Activated CD4-positive, CD25-positive, alpha-beta regulatory T cell treated with anti-CD3 and anti-CD28 coated beads, Interleukin-2, amount 50 U/mL, for 16 hours (primary cell): ENCODE results near the gene MAPKBP1.
"Not testable (repeated sequence)": the region's sequence is repeated elsewhere in the genome, so short reads cannot be mapped to it uniquely, and the experiment has no call there.

Experiments used
- DNase-seq: peaks from one replicate; pipeline ENCODE4 v3.0.0-alpha.2; 2020; ENCODE audit warnings: low read depth, low spot score

Gene MAPKBP1, protein sequence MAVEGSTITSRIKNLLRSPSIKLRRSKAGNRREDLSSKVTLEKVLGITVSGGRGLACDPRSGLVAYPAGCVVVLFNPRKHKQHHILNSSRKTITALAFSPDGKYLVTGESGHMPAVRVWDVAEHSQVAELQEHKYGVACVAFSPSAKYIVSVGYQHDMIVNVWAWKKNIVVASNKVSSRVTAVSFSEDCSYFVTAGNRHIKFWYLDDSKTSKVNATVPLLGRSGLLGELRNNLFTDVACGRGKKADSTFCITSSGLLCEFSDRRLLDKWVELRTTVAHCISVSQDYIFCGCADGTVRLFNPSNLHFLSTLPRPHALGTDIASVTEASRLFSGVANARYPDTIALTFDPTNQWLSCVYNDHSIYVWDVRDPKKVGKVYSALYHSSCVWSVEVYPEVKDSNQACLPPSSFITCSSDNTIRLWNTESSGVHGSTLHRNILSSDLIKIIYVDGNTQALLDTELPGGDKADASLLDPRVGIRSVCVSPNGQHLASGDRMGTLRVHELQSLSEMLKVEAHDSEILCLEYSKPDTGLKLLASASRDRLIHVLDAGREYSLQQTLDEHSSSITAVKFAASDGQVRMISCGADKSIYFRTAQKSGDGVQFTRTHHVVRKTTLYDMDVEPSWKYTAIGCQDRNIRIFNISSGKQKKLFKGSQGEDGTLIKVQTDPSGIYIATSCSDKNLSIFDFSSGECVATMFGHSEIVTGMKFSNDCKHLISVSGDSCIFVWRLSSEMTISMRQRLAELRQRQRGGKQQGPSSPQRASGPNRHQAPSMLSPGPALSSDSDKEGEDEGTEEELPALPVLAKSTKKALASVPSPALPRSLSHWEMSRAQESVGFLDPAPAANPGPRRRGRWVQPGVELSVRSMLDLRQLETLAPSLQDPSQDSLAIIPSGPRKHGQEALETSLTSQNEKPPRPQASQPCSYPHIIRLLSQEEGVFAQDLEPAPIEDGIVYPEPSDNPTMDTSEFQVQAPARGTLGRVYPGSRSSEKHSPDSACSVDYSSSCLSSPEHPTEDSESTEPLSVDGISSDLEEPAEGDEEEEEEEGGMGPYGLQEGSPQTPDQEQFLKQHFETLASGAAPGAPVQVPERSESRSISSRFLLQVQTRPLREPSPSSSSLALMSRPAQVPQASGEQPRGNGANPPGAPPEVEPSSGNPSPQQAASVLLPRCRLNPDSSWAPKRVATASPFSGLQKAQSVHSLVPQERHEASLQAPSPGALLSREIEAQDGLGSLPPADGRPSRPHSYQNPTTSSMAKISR (N-terminal part only)

DNA sequence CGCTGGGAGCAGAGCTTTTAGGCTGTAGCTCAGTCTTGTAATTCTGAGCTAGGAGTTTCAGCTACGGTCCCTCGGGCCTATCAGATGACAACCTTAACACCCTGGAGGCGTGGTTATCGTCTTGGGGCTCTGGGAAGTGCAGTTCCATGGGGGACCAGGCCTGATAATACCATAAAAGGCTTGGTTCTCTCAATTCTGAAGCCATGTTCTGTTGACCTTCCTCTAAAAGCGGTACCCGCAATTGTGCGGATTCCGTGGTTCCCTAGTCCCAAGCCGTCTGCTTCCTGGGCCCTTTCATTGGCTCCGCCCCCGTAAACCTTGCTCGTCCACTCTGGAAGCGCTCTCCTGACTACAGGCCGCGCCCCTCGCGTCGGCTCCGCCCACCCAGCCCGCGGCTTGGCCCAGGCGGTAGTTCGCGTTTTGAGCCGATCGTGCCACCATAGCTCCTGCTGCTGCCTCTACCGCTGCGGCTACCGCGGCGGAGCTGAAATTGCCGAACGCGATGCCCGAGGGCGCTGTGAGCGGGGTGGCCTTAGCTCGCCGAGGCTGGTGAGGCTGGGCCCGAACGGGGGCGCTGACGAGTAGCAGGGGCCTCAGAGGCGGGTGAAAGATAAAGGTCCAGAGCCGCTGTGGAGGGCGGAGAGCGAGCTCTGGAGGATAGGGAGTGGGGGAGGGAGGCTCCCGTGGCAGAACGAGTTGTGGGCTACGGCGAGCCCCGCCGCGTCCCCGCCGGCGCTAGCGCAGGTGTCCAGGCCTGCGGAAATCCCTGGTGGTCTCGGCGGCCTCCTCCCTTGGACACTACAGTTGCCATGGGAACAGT lies at the start of gene MAPKBP1:
Gene MAPKBP1, plus strand, starts transcription at position 423 of the 820 bp plus-strand sequence. CDS start 792 bp downstream, outside the sequence.
- peak; percentile 92 for DNase-seq

DNA sequence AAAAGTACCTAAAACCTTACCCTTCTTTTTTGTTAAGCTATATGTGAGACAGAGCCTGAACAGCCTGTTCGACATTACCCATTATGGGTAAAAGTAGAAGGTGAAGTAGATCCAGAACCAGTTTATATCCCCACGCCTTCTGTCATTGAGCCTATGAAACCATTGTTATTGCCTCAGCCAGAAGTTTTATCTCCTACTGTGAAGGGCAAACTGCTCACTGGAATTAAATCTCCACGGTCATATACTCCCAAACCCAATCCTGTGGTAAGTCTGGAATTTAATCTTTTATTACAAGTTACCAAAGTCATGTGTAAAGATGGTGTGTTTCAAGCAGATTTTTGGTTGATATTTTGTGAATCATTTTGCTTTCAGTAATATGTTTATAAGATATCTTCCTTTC lies 47.1 kb upstream of the MAPKBP1 start:
- DNase-seq: no peak

DNA sequence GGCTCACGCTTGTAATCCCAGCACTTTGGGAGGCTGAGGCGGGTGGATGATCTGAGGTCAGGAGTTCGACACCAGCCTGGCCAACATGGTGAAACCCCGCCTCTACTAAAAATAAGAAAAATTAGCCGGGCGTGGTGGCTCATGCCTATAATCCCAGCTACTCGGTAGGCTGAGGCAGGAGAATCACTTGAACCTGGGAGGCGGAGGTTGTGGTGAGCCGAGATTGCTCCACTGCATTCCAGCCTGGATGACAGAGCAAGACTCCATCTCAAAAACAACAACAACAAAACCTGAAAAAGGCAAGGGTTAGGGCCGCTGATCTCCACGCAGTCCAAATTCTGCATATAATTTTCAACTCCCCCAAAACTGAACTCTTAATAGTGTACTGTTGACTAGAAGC lies 46.2 kb upstream of the MAPKBP1 start:
- DNase-seq: not testable (repeated sequence)

DNA sequence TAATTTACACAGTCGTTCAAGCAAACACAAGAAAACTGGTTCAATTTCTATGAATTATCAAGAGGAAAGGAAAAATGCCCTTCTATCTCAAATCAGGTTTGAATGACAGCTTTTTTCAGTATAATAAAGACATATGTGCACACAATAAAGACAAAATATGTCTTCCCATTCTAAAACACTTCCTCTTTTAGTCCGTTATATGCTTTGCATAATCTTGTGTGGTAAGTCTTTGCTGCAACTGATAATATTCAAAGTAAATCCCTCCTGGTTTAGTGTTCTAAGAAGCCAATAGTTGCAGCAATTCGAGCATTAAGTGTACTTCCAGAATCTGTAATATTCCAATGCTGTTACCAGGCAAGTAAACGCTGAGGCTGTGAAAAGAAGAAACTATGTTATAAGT lies 43.7 kb upstream of the MAPKBP1 start:
- DNase-seq: no peak

DNA sequence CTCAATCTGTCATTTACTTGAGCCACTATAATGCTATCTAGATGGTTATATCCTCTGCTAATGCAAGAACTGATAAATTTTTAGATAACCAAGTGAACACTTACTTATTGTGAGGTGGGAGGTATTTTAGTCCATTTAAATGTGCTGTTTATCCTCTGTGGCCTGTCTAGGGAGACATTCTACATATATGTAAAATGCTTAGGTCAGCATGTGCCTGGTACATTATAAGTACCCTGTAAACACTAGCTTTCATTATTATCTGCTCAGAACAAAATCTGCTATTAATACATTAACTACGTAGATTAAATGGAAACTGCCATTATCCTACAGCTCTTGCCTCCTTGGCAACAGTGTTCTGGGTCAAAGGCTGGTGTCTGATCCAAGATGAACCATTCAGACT lies 41.8 kb upstream of the MAPKBP1 start:
- DNase-seq: no peak

DNA sequence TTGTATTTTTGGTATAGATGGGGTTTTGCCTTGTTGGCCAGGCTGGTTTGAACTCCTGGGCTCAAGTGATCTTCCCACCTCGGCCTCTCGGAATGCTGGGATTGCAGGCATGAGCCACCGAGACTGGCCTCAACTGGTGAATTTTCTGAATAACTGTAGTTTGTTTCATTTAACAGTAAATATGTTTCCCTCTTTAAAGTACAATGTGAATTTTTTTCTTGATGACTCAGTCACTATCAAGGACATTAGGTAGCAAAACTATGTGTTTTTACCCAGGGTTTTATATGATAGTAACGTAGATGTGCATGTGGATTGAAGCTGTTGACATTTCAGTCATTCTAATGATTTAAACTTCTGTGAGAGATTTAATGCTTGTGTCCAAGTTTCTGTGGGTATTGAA lies 40.2 kb upstream of the MAPKBP1 start:
- DNase-seq: no peak

DNA sequence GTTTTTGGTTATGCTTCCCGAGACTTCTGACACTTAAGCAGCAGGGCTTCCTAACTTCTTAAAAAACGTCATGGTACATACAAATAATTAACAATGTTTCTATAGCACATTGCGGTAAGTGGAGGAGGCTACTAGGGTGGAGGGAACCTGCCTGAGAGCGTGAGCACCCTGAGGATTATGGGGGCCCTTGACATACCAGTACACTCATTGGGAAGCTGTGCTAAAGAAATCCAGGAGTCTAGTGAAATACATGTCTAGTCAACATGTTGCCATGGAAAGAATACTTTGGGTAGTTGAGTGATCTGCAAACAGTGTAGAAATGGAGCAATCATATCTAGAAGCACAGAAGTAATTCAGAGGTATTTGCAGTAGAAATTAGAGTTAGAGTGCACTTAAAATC lies 39.2 kb upstream of the MAPKBP1 start:
- no peak for DNase-seq

DNA sequence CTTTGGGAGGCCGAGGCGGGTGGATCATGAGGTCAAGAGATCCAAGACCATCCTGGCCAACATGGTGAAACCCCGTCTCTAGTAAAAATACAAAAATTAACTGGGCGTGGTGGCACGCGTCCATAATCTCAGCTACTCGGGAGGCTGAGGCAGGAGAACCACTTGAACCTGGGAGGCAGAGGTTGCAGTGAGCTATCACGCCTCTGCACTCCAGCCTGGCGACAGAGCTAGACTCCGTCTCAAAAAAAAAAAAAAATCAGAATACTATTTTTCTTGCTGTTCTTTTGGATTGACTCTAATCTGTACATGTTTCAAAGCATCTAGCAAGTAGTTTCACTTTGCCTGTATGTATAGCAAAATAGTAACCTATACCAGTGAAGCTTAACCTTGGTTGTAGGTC lies 38.8 kb upstream of the MAPKBP1 start:
- DNase-seq: not testable (repeated sequence)

DNA sequence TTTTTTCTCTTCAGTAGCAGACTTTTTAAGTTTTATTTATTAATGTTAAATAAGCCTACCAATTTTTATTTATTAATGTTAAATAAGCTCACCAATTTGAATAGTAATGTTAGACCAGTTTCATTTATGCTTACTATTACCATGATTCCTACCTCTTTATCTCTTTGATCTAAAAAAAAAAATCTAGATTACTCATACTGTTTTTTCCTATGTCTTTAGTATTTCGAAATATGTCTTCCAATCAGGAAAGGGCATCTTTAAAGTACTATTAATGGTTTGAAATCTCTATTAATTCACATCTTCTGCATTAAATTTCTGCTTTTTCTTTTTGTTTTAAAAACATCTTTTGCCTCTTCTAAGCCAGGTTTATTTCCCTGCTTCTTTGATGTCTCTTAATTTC lies 27.5 kb upstream of the MAPKBP1 start:
- DNase-seq: no peak

DNA sequence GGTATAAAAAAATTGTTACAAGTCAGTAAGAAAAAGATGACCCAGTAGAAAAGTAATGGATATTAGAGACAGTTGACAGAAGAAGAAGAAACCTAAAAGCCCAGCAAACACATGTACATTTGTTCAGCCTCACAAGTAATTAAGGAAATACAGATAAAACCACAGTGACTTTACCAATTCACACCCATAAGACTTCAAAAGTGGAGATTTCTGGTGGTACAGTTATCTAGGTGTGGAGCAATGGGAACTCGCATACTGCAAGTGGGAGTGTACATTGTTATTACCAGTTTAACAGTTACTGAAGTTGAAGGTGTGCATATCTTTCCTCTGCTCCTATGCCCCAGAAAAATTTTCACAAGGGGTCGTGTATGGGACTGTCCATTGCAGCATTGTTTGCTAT lies 18.1 kb upstream of the MAPKBP1 start:
- DNase-seq: no peak

DNA sequence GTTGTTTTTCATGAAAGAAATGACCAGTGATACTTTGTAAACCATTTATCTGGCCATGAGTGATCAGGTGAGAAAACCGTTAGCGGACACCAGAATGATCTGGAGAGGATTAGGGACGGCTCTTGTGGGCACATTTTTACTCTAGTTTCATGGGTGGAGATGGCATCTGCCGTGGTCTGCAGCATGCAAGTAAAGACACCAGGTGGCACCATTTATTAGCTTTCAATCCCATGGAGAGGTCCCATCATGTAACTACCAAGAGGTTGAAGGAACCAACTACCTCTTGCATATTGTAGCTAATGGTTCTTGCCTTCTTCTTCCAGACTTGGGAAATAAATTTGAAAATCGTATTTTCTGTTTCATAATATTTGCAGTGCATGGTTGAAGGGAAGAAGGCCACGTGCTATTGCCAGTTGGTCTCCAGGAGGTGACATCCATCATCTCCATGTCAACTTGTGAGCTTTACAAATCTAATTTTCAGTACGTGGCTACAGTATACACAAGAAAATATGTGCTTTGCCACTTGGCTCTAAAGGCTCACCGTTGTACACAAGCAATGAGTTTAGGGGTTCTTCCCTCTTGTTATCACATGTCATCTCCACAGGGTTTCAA lies 1.5 kb upstream of the MAPKBP1 start:
- peak; percentile 32 for DNase-seq

DNA sequence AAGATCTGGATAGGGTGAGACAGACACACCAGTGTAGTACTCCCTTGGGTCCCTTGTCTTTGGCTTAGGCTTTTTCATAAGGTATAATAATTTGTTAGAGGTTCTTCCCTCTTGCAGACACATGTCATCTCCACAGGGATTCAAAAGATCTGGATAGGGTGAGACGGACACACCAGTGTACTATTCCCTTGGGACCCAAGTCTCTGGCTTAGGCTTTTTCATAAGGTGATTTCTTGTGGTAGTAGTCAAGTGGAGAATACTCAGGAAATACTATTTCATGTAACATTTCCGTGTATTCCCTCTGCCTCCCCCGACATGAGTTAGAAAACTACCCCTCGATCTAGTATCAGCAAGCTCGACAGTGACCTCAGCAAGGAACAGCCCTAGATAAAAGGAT lies 954 bp upstream of the MAPKBP1 start:
- no peak for DNase-seq

DNA sequence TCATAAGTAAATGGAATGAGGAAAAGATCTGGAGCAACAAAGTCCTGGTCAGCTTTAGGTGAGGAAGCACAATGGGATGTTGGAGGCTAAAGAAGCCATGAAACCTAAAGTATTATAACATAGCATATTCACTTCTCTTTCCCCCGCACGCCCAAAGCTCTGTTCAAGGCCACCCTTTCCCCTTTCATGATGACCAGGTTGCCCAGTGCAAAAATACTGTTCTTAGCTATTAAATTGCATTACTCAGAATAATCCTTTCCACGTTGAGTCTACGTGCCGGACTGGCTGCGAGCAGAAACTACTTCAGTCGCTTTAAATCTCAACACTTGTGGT lies 589 bp upstream of the MAPKBP1 start:
- DNase-seq: no peak

DNA sequence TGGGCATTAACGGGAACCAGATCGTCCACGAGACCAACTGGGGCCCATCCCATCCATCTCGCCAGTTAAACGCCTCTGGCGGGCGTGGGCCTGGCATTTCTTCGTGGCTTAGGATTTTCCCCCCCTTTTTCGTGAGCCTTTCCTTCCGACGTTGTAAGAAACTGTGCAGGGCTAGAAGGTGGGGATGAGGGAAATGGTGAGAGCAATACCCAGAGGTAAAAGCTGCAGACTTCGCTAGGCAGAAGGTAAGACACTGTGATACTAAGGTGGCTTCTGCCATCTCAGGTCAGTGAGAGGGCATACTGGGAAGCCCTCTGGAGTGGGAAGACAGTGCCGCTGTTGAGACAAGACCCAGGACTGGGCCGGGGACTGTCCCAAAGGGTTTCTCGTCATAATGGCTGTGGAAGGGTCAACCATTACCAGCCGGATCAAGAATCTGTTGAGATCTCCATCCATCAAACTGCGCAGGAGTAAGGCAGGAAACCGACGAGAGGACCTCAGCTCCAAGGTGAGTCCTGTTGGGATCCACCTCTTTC lies 666 bp downstream of the MAPKBP1 start:
- no peak for DNase-seq

DNA sequence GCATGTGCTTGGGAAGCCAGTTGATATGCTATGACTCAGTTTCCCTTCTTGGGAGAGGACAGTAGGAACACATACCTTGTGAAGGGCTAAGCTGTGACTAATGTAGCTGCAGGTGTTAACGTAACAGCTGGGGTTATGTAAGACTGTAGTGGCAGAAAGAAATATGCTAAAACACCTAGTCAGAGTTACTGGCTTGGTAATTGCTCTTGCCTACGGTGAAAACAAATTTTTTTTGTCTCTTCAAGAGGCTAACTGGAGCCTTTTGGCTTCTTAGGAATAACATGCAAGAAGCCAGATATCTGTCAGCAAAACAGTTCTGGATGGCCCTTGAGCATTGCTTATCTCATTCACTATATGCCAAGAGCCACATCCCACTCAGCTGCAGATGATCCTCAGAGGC lies 1.4 kb downstream of the MAPKBP1 start:
- DNase-seq: no peak

DNA sequence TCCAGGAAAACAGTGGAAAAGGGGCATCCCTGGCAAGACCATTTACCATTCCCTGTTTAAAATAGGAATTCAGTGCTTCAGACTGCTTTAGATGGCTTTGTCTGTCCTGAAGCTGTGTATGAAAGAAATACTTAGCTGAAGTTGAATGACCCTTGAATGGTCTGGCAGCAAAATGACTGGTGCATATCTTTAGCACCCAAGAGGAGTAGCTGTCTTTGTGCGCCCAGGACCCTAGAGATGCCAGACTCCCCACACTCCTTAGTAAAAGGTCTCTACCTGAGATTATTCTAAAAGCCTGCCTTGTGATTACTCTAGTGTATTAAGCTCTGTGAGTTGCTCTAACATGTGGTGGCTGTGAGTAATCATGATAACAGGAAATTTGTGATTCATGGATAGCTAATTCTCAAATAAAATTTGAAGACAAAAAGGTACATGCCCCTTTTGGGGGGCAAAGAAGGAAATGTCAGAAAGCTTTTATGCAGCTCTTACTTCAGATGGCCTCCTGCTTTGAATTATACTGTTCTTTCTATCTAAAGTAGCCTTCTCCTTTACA lies 3.2 kb downstream of the MAPKBP1 start:
- no peak for DNase-seq

DNA sequence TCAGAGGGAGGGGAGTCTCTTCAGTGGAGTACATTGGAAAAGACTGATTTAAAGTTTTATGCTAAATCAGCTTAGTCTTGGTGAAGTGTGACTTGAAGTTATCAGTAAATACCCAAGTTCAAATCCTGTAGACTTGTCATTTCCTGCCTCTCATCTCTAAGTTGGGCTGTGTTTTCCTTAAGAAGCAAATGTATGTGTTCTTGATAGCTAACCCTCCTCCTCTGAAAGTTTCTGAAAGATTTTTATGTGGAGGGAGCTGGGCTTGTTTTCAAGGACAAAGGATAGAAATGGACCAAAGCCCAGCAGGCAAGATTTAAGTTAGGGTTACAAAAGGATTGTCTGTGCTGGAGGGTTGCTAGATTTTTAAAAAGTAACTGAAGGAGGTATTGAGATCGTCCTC lies 4.2 kb downstream of the MAPKBP1 start:
- DNase-seq: no peak

DNA sequence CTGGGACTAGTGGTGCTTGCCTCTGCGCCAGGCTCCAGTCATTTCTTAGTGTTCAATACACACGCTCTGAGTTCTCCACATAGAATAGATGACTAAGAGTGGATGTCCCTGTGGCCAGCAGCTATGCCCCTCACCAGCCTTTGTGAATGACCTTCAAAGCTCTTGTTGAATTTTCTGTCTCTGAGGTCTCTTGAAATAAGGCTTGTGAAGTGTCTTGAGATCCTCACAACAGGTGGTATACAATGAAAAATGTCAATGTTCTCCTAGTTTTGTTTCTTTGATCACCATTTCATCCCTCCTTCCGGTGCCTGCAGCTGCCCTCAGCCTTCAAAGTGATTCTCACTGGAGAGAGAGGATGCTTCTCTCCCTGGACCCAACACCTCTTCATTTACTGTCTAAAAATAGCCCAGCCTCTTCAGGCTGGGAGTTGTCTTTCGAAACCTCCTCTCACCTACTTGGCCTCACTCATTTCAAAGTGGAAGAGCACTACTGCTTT lies 5.4 kb downstream of the MAPKBP1 start:
- no peak for DNase-seq

DNA sequence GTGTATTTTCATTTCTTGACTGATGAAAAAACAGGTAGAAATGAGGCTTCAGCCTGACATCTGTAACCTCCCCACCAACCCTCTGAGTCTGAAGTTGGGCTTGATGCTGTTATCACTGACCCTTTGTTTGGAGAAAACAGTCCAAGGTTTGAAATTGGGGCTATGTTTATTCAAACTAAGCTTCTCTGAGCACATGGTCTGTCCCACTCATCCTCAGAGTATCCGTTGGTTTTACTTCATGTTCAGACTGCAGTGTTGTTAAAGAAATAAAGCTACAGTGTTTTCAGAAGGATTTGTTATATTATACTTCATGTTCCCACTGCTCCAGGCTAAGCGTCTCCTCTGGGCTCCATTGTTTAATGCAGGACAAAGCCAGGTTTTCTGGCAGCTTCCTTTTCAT lies 6.0 kb downstream of the MAPKBP1 start:
- no peak for DNase-seq

DNA sequence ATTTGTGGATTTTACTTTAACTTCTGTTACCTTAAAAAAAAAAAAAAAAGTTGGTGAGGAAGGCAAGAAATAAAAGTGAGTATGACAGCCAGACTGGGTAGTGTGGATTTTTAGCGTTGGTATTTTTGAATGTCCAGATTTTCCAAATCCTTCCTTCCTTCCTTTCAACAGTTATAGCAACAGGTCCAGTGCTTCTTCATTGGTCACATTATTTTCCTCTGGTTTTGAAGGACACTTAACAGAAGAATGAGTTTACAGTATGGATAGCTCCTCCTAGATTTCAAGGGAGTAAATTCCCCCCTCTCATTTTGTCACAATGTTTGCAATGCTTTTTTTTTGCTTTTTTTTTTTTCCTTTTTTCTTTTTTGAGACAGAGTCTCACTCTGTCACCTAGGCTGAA lies 6.4 kb downstream of the MAPKBP1 start:
- DNase-seq: no peak
